HG02981 (cell line): Measurements from ENCODE around the gene MTMR1.

ENCODE experiments used
- ATAC-seq: cut with Tn5 transposase; IDR thresholded peaks from one replicate; pipeline ENCODE4 v1.9.1; 2021; ENCODE audit warnings: mild to moderate bottlenecking, moderate library complexity; ENCODE audit not compliant: unreplicated experiment

Gene MTMR1

GRCh38 chrX:150775569-150776350 lies 82.6 kb downstream of the MTMR1 start:
- no peak for ATAC-seq

DNA sequence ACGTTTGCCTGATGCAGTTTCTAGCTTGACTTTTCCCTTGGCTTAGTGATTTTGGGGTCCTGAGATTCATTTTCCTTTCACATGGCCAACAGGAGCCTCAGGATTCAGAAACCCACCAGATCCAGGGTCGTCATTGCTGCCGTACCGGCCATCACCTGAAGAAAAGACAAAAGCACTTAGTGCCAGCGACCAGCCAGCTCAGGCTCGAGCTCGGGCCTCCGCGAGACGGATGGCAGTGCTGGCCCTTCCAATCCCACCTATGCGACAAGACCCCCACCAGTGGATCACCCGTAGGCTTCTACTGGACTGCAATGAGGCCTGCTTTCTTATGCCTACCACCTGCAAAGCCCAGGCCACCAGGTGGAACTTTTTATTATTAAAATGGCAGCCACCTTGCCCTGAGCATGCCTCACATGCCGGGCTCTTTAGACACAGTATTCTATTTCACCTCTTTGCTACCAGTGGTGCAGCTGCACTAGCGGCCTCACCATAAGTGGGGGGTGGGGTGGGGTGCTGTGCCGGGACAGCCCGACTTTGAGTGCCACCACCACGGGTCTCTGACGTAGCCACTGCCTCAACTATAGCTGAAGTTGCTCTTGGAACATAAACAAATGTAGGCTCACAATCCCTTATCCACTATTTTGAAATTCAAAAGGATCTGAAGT lies 84.3 kb downstream of the MTMR1 start:
- no peak for ATAC-seq

- ATAC-seq: no peak
These were observed 86.2 kb downstream of the MTMR1 start for GRCh38 chrX:150779385-150779784.

- no peak for ATAC-seq
These were observed 88.5 kb downstream of the MTMR1 start for GRCh38 chrX:150781677-150782076.

DNA sequence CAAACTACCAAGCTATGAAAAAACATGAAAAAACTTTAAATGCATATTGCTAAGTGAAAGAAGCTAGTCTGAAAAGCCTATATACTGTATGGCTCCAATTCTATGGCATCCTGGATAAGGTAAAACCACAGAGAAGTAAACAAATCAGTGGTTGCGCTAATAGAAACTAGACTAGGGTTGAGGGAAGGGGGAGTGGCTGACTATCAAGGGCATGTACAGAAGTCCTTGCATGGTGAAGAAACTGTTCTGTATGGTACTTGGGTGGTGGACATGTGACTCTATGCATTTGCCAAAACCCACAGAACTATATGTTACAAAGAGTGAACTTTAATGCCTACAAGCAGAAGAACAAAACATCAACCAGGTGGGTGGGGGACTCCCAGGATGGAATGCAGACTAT lies 96.8 kb downstream of the MTMR1 start:
- no peak for ATAC-seq

GRCh38 chrX:150792949-150793527 lies 99.8 kb downstream of the MTMR1 start:
- ATAC-seq: no peak

DNA sequence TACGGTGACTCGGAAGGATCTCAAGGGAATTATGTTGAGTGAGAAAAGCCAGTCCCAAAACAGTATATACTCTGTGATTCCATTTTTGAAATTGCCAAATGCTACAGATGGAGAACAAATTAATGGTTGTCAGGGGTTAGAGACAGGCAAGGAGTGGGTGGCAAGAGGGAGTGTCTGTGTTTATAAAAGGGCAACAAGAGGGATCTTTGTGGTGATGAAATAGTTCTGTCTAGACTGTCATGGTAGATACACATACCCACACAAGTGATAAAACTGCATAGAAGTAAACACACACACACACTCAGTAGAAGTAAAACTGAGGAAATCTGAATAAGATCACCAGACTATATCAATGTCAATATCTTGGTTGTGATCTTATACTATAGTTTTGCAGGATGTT lies 112.5 kb downstream of the MTMR1 start:
- ATAC-seq: no peak

DNA sequence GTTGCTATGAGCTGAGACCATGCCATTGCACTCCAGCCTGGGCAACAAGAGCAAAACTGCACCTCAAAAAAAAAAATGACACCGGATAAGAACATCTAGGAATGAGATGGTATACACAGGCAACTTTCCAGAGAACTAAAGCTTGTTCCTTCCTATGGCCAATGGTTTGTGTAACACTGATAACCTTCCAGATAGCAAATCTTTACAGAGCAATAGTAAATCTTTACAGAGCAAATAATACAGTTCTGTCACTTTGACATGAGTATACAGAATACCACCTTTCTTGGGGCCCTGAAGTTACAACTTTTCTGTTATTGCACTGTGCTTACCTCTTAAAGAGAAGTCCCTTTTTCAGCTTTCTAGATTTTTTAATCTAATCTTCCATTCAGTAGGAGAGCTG lies 113.6 kb downstream of the MTMR1 start:
- ATAC-seq: no peak

DNA sequence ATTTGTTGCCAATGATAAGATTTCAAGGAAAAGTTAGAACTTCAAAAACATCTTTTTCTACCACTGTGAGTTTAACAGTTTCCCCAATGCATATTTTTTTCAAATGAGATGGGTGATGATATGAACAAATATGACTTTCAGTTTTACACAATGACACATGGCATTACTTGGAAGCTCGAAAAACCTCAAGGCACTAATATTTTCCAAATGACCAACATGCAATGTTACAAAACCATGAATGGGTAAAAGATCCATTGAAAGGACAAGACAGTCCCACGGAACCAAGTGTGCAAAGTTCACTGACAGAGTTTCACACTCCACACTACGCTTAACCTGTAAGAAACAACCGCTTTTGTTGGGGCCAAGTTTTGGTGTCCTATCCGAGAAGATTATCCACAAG lies 120.7 kb downstream of the MTMR1 start:
- no peak for ATAC-seq
